Activated T-cell treated with anti-CD3 and anti-CD28 coated beads, Interleukin-2, amount 50 U/mL, for 24 hours (primary cell): ENCODE data around the gene S100A16.

Experiments used
- DNase-seq: peaks from one replicate; pipeline ENCODE4 v3.0.0-alpha.2; 2020
- H3K27ac Mint-ChIP-seq: 2 replicates; pipeline ENCODE4 v1.8.0; 2020; ENCODE audit warnings: mild to moderate bottlenecking, mixed read lengths
- H3K27me3 Mint-ChIP-seq: 2 replicates; pipeline ENCODE4 v1.8.0; 2020; ENCODE audit warnings: mixed read lengths
- H3K36me3 Mint-ChIP-seq: 2 replicates; pipeline ENCODE4 v1.8.0; 2020; ENCODE audit warnings: low read depth, mixed read lengths
- H3K4me1 Mint-ChIP-seq: 2 replicates; pipeline ENCODE4 v1.8.0; 2020; ENCODE audit warnings: low read depth, mixed read lengths
- H3K4me3 Mint-ChIP-seq: 2 replicates; pipeline ENCODE4 v1.8.0; 2020; ENCODE audit warnings: mild to moderate bottlenecking, moderate library complexity, mixed read lengths
- H3K9me3 Mint-ChIP-seq: 2 replicates; pipeline ENCODE4 v1.8.0; 2020; ENCODE audit warnings: mixed read lengths

The S100A16 gene

DNA sequence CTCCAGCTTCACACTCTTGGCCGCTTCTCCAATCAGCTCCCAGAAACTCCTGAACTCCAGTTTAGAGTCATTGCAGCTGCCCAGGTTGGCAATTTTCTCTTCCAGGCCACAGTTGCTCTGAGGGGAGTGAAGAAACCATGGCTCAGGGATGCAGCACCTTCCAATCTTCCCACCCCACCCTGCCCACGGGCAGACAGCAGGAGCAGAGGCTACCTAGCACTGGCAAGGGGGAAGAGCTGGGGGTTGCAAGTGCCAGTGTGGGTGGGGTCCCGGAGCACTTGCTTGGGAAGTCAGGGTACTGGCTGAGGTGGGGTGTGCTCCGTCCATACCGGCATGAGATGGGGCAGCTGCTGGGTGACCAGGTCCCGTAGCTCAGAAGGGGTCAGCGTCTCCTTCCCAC is 2.0 kb upstream of the S100A16 start:
- DNase-seq: no peak
- no peak overlapping the region for H3K27ac Mint-ChIP-seq
- no peak overlapping the region for H3K4me3 Mint-ChIP-seq
- H3K9me3 Mint-ChIP-seq: no peaks in the 10 kb centered on the region
- no peaks in the 10 kb centered on the region for H3K27me3 Mint-ChIP-seq
- peaks cover 18% of the 10 kb centered on the region for H3K4me1 Mint-ChIP-seq
- no peaks in the 10 kb centered on the region for H3K36me3 Mint-ChIP-seq

DNA sequence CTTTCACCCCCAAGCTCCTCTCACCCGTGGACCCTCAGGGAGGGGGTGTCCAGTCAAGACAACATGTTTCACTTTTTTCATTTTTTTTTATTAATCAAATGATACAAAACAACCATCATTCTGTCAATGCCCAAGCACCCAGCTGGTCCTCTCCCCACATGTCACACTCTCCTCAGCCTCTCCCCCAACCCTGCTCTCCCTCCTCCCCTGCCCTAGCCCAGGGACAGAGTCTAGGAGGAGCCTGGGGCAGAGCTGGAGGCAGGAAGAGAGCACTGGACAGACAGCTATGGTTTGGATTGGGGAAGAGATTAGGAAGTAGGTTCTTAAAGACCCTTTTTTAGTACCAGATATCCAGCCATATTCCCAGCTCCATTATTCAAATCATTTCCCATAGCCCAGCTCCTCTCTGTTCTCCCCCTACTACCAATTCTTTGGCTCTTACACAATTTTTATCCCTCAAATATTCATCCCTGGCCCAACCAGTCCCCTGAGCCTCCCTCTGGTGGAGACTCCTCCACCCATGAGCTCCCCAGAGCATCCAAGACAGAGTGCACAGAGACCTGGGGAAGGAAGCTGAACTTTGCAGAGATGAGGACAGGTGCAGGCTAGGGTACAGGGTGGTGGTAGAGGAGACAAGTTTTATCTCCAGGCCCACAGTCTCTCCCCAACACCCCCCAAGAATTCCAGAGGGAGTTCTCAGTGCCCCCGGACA is 1.4 kb upstream of the S100A16 start:
- H3K27ac Mint-ChIP-seq: no peak overlapping the region
- H3K36me3 Mint-ChIP-seq: no peaks in the 10 kb centered on the region
- H3K9me3 Mint-ChIP-seq: no peaks in the 10 kb centered on the region
- no peaks in the 10 kb centered on the region for H3K27me3 Mint-ChIP-seq
- H3K4me1 Mint-ChIP-seq: peaks cover 18% of the 10 kb centered on the region
- DNase-seq: no peak
- no peak overlapping the region for H3K4me3 Mint-ChIP-seq

DNA sequence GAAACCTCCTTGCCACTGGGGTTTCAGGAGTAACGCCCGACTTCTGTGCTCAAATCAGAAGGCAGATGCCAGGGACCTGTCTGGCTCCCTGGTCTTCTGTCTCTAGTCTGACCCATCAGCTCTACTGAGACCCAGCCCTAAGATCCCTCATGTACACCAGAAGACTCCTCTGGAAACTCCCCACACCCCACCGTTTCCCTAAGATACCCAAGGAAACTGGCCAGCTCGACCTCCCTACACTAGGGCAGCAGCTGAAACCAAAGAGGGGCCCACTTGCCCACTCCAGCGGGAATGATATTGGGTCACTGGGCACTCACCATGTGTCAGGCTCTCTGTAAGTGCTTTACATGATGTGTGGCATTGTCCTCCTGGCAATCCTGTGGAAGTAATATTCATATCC is 469 bp upstream of the S100A16 start:
- Mint-ChIP-seq H3K27ac (no peak overlapping the region), H3K4me3 (no peak overlapping the region), H3K4me1 (peaks cover 18% of the 10 kb centered on the region), H3K36me3 (no peaks in the 10 kb centered on the region), H3K9me3 (no peaks in the 10 kb centered on the region), H3K27me3 (no peaks in the 10 kb centered on the region)
- no peak for DNase-seq

DNA sequence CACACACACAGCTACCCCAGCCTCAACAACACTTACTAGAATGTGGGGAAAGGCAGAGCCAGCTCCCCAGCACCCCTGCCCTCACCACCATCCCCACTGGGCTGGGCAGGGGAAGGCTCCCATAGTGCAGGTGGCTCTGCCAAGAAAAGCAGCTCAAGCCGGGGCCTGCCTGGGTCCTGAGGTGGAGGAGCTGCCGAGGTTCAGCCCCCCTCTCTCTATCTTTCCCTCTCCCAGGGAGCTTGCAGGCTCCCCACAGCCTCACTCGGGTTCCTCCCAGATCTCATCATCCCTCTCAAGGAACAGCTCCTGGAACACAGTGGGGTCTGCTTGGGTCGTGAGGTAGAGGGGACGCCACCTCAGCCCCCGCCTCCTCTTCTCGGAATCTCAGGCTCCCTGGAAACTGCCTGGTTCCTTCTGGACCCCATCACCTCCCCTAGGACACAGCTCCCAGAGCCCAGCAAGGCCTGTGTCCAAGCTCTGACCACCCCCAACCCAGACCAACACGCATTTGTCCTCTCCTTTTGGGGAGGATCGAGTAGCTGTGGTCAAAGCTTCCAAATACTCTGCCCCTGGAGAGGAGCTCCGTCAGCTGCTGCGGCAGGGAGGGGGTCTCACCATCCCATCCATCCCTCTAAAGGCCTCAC is 704 bp downstream of the S100A16 start:
- H3K36me3 Mint-ChIP-seq: no peaks in the 10 kb centered on the region
- H3K27ac Mint-ChIP-seq: no peak overlapping the region
- no peaks in the 10 kb centered on the region for H3K9me3 Mint-ChIP-seq
- H3K4me3 Mint-ChIP-seq: no peak overlapping the region
- DNase-seq: no peak
- H3K4me1 Mint-ChIP-seq: peaks cover 10% of the 10 kb centered on the region
- no peaks in the 10 kb centered on the region for H3K27me3 Mint-ChIP-seq

DNA sequence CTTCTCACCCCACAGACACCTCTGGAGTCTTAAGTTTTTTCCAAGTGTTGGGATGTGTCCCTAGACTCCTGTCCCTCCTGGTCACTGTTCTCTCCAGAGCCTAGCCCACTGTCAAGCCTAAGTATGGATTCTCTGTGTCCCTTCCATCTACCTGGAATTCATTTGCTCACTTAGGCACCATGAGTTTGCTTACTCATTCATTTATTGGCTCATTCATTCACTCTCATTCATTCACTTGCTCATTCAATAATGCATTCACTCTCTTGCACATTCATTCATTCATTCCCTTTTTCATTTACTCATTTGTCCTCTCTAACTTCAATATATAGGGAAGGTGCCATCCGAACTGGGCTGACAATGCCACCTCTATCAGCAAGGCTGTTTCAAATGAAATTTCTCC is 1.6 kb downstream of the S100A16 start:
- DNase-seq: no peak
- no peak overlapping the region for H3K27ac Mint-ChIP-seq
- H3K4me3 Mint-ChIP-seq: no peak overlapping the region
- H3K9me3 Mint-ChIP-seq: no peaks in the 10 kb centered on the region
- H3K4me1 Mint-ChIP-seq: peaks cover 5% of the 10 kb centered on the region
- H3K36me3 Mint-ChIP-seq: no peaks in the 10 kb centered on the region
- H3K27me3 Mint-ChIP-seq: no peaks in the 10 kb centered on the region

DNA sequence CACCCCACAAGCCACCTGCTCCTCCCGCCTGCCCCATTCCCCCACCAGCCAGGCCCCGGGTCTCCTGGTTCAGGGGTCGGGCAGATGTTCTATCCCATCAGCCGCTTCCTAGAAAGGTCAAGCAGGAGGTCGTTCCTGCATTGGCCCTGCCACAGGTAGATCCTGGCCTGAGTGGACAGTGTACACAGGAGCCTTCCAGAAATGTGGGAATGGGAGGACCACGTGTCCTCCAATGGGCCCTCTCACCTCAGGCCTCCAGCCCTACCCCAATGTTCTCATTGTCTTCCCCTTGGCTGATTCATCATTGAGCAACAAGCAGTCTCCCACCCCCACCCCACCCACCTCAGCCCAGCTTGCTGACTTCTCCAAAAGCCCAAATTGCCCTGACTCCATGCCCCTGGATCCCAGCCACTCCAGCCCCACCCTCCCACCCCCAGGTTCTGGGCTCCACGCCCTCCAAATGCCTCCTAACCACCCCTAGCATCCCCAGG is 2.1 kb downstream of the S100A16 start:
- Mint-ChIP-seq H3K9me3 (no peaks in the 10 kb centered on the region), H3K27ac (no peak overlapping the region), H3K36me3 (no peaks in the 10 kb centered on the region), H3K4me3 (no peak overlapping the region), H3K4me1 (peaks cover 2% of the 10 kb centered on the region), H3K27me3 (no peaks in the 10 kb centered on the region)
- no peak for DNase-seq

DNA sequence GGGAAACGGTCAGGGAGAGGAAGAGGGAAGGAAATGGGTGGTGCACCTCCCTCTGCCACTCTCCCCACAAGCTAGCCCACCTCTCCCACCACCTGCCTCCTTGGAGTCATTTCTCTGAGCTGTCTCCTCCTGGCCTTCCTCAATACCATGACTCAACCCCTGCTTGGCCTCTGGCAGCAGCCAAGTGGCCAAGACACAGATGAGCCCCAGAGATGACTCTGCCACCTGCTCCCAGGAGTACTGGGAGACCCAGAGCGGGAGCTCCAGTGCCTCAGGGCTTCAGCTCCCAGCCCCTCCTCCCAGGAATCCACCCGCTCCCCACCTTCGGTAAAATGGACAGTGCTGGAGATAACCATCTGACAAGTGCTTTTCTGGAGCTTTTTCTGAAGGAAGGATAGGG is 2.6 kb downstream of the S100A16 start:
- H3K4me3 Mint-ChIP-seq: no peak overlapping the region
- H3K27me3 Mint-ChIP-seq: no peaks in the 10 kb centered on the region
- H3K4me1 Mint-ChIP-seq: no peaks in the 10 kb centered on the region
- peak overlapping the region; percentile 55 for H3K27ac Mint-ChIP-seq
- no peaks in the 10 kb centered on the region for H3K36me3 Mint-ChIP-seq
- H3K9me3 Mint-ChIP-seq: no peaks in the 10 kb centered on the region
- no peak for DNase-seq

DNA sequence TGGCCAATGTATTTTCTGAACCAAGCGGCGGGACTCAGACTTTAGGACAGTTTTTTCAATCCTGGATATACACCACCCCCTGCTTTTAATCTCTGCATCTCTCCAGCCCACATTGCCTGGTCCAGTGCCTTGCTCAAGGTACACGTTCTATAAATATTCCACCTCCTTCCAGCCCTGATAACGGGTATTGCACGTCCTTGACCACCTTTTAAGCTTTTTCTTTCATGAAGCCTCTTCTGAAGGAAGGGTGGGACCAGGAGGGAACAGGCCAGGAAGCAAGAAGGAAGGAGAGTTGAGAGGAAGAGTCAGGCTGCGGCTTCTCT is 3.4 kb downstream of the S100A16 start:
- Mint-ChIP-seq H3K4me1 (no peaks in the 10 kb centered on the region), H3K36me3 (no peaks in the 10 kb centered on the region), H3K27me3 (no peaks in the 10 kb centered on the region), H3K9me3 (no peaks in the 10 kb centered on the region), H3K4me3 (no peak overlapping the region), H3K27ac (no peak overlapping the region)
- no peak for DNase-seq

DNA sequence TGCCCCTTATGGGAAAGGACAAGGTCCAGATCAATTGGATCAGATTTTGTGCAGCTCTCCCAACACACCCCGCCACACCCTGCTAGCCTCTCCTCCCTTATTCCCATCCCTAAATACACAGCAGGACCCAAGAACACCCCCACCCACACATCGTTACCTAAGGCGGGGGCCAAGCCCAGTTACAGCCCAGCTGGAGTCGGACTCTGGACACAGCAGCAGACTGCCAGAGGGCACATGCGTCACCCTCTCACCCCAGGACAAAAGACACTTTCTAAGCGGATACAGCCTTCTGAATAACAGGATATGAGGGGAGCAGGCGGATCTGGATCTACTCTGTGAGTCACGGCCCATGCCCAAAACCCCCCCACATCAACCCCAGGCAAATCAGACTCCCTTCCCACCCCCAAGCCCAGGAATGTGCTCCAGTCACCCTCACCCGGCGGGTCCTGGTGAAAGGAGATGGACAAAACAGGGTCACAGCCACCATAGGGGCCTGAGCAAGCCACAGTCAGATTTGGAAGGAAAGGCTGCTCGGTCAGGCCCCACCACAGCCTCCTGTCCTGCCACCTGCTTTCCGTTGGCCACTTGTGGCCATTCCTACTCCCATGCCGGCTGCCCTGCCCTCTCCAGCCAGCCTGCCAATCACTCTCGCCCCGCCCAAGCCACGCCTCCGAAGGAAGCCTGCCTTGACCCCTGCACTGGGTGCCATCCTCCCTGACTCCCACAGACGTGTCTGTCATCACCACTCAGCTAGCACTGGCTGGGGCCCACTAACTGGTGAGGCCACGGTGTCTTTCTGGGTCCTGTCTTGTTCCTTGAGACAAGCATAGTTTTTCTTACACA is 4.0 kb downstream of the S100A16 start:
- no peaks in the 10 kb centered on the region for H3K36me3 Mint-ChIP-seq
- no peak overlapping the region for H3K27ac Mint-ChIP-seq
- no peaks in the 10 kb centered on the region for H3K9me3 Mint-ChIP-seq
- H3K4me1 Mint-ChIP-seq: no peaks in the 10 kb centered on the region
- no peaks in the 10 kb centered on the region for H3K27me3 Mint-ChIP-seq
- H3K4me3 Mint-ChIP-seq: no peak overlapping the region
- no peak for DNase-seq

DNA sequence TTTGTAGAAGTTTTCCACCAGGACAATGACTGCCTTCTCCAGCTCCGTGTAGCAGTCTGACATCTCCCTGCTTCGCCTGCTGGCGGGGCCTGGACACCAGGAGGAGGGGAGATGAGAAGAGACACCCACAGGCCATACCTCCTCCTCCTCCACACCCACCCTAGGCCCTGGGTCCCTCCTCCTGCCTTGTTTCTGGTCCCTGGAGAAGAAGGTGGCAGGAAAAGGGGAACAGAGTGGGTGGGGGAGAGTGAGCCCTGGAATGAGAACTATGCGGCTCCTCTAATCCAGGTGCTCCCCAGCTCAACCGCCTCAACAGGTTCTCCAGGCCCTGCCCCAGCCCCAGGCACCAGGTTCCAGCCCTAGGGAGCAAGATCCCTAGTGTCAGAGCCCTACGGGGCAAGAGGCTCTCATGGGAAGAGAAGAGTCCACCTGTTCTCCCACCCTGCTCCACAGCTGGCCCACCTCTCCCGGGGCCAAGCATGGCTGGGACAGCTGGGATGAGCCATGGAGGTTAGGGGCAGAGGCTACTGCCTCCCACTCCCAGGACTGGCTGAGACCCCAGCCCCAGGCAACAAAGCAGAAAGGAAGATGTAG is 4.8 kb downstream of the S100A16 start:
- Mint-ChIP-seq H3K27ac (no peak overlapping the region), H3K4me3 (no peak overlapping the region), H3K4me1 (no peaks in the 10 kb centered on the region), H3K9me3 (no peaks in the 10 kb centered on the region), H3K27me3 (no peaks in the 10 kb centered on the region), H3K36me3 (no peaks in the 10 kb centered on the region)
- DNase-seq: no peak

DNA sequence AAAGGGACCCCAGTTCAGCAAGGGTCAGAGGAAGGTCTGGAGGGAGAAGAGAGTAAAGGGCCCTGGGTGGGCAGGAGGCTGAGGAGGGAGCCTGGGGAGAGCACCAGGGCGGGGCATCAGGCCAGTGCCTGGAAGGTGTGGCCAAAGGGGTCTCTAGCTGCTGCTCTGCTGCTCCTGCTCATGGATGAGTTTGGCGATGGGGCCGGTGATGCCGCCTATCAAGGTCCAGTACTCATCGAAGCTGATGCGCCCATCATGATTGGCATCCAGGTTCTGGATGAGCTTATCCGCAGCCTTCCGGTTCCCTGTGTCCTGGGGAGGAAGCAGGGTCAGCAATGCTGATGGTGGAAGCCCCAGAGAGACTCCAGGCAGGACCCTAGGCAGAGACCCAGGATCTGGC is 5.6 kb downstream of the S100A16 start:
- peaks cover 2% of the 10 kb centered on the region for H3K4me1 Mint-ChIP-seq
- no peak overlapping the region for H3K27ac Mint-ChIP-seq
- H3K36me3 Mint-ChIP-seq: no peaks in the 10 kb centered on the region
- H3K4me3 Mint-ChIP-seq: no peak overlapping the region
- H3K27me3 Mint-ChIP-seq: no peaks in the 10 kb centered on the region
- H3K9me3 Mint-ChIP-seq: no peaks in the 10 kb centered on the region
- no peak for DNase-seq

DNA sequence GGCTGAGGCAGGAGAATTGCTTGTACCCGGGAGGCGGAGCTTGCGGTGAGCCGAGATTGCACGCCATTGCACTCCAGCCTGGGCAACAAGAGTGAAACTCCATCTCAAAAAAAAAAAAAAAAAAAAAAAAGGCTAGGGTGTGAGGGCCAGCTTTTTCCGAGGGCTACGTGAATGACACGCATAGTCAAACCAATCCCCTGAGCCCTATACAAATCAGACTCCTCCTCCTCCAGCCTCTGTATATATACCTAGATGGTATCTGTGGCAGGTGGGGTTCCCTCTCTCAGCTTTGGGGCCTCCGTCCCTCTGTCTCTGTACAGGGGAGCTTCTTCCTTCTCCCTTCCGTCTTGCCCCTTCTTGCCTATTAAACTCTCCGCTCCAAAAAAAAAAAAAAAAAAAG is 6.7 kb downstream of the S100A16 start:
- no peaks in the 10 kb centered on the region for H3K27me3 Mint-ChIP-seq
- peaks cover 6% of the 10 kb centered on the region for H3K4me1 Mint-ChIP-seq
- H3K27ac Mint-ChIP-seq: no peak overlapping the region
- H3K9me3 Mint-ChIP-seq: no peaks in the 10 kb centered on the region
- no peaks in the 10 kb centered on the region for H3K36me3 Mint-ChIP-seq
- DNase-seq: no peak
- H3K4me3 Mint-ChIP-seq: no peak overlapping the region

DNA sequence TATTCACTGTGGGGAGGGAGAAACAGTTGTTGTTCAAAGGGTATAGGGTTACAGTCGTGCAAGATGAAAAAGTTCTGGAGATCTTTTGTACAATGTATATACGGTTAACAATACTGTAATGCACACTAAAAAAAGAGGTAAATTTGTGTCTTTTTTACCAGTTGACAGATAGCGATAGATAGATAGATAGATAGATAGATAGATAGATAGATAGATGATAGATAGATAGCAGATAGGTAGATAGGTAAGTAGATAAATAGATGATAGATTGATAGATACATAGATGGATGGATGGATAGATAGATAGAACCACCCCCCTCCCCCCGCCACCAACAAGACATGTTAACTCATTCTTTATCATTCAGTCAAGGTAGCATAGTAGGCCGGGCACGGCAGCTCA is 10.2 kb downstream of the S100A16 start:
- H3K27ac Mint-ChIP-seq: no peak overlapping the region
- no peaks in the 10 kb centered on the region for H3K9me3 Mint-ChIP-seq
- no peak for DNase-seq
- no peak overlapping the region for H3K4me3 Mint-ChIP-seq
- H3K4me1 Mint-ChIP-seq: peaks cover 15% of the 10 kb centered on the region
- no peaks in the 10 kb centered on the region for H3K36me3 Mint-ChIP-seq
- H3K27me3 Mint-ChIP-seq: no peaks in the 10 kb centered on the region

DNA sequence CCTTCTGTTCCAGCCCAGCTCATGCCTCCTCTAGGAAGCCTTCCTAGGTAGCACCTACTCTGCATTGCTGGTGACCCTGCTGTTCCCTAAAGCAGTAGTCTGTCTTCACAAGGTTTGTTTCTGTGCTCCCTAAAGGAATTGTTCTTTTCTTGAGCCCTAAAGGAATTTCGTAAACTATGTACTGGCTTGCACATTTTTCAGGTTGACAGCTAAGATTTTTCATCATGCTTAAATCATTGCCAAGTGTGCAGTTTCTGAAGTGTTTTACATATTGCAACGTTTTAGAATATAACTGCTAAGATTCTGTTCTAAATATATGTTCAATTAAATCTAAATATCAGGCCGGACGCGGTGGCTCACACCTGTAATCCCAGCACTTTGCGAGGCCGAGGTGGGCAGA is 13.1 kb downstream of the S100A16 start:
- Mint-ChIP-seq H3K4me1 (peaks cover 24% of the 10 kb centered on the region), H3K9me3 (no peaks in the 10 kb centered on the region), H3K27ac (no peak overlapping the region), H3K36me3 (no peaks in the 10 kb centered on the region), H3K4me3 (no peak overlapping the region), H3K27me3 (no peaks in the 10 kb centered on the region)
- no peak for DNase-seq
